NCI-H526 treated with DMSO at 0.1 percent for 48 hours (cell line): ENCODE measurements around the gene TNFAIP8L2.
"Not testable (repeated sequence)": the region's sequence is repeated elsewhere in the genome, so short reads cannot be mapped to it uniquely, and the experiment has no call there.

Experiments
- DNase-seq: peaks from one replicate; lab custom pipeline; 2025; lab: John Stamatoyannopoulos, UW

The TNFAIP8L2 gene

GRCh38 chr1:151189637-151190445 lies 33.4 kb downstream of the TNFAIP8L2 start, which contains the start of gene VPS72:
TSS of gene VPS72 (minus strand) at chr1:151190197. CDS start at chr1:151190121, 76 bp downstream.
- DNase-seq = peak; percentile 99

GRCh38 chr1:151192047-151192446 lies 35.6 kb downstream of the TNFAIP8L2 start:
- DNase-seq = no peak

- DNase-seq = no peak
These were observed 36.9 kb downstream of the TNFAIP8L2 start for GRCh38 chr1:151193304-151193703.

- no peak for DNase-seq
These were observed 37.4 kb downstream of the TNFAIP8L2 start for GRCh38 chr1:151193856-151194255.

GRCh38 chr1:151194894-151195594 lies 38.6 kb downstream of the TNFAIP8L2 start:
- DNase-seq = not testable (repeated sequence)

- DNase-seq = peak; percentile 98
These were observed 39.9 kb downstream of the TNFAIP8L2 start for GRCh38 chr1:151196292-151196800.

- DNase-seq = no peak
These were observed 41.4 kb downstream of the TNFAIP8L2 start for GRCh38 chr1:151197863-151198253.

GRCh38 chr1:151198254-151199127 lies 42.0 kb downstream of the TNFAIP8L2 start, which contains the start of gene PIP5K1A:
TSS of gene PIP5K1A (plus strand) at chr1:151198552. CDS start at chr1:151198997, 445 bp downstream.
- DNase-seq = peak; percentile 100

- no peak for DNase-seq
These were observed 43.6 kb downstream of the TNFAIP8L2 start for GRCh38 chr1:151199873-151200581.

- not testable (repeated sequence) for DNase-seq
These were observed 49.0 kb downstream of the TNFAIP8L2 start for GRCh38 chr1:151205381-151205965.
